HK-2 (cell line): Measurements from ENCODE around the gene TUBA3D.
"Not testable (repeated sequence)": the region's sequence is repeated elsewhere in the genome, so short reads cannot be mapped to it uniquely, and the experiment has no call there.

Source experiments
- DNase-seq: peaks from one replicate; pipeline ENCODE4 v3.0.0-alpha.2; 2018; ENCODE audit not compliant: unreplicated experiment

The TUBA3D gene

DNA sequence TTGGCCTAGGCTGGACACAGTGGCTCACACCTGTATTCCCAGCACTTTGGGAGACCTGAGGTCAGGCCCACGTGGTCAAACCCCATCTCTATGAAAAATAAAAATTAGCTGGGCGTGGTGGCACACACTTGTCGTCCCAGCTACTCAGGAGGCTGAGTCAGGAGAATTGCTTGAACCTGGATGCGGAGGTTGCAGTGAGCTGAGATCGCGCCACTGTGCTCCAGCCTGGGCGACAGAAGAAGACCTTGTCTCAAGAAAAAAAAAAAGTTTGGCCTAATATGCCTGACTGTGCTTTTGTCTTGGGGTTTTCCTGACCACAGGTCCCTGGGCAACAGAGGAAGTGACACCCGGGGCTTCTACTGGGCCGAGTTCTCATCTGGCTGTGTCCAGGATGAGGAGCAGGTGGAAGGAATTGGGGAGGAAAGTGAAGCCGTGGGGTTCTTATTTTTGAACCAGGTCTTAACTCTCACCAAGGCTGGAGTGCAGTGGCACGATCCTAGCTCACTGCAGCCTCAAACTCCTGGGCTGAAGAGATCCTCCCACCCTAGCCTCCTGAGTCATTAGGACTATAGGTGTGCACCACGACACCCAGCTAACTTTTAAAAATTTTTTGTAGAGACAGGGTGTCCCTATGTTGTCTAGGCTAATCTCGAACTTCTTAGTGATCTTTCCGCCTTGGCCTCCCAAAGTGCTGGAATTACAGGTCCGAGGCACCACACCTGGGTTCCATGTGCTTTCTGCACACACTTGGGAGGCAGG, 38.7 kb downstream of the TUBA3D start:
- not testable (repeated sequence) for DNase-seq

DNA sequence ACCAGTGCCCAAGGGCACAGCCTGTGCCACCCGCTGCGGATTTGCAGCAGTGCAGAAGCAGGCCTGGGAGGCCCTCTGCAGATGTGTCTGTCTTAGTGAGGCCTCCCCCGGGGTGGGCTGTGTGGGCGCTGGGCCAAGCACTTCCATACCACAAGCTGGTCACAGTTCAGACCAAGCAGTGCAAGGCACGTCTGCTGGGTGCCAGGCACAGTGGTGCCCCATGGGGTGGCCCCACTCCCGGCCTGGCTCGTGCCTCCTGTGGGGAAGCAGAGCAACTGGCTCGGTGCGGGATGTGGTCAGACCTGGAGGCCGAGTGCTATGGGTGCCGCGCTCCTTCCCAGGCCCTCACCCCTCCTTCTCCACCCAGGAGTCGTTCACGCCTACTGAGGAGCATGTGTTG, 39.3 kb downstream of the TUBA3D start:
- DNase-seq = not testable (repeated sequence)

DNA sequence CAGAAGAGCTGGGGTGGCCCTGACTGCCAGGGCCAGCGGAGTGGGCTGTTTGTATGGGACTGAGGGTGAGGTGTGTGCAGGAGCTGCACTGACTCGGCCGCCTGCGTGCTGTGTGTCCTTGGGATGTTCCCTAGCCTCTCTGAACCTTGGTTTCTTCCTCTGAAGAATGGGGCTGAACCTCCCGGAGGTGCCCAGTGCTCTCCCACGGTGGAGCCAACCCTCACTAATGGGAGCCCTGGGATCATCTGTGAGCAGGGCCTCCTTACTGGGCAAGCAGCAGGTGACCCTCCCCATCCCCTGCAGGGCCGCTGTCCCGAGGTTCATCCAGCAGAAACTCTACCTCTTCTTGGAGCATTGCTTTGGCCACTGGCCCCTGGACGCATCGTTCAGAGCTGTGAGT, 40.1 kb downstream of the TUBA3D start:
- no peak for DNase-seq

DNA sequence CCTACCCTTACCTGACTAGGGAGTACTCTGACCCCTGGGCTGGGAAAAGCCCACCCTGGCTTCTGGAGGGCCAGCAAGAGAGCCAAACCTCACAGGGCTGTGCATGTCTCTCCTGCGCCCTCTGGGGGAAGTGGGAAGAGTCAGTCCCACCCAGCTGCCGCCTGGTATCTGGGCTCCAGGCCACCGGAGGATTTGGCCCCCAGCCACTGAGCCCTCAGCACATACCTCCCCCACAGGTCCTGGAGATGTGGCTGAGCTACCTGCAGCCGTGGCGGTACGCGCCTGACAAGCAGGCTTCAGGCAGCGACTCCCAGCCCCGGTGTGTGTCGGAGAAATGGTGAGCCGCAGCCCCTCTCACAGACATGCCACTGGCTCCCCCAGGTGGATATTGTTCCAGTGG, 40.7 kb downstream of the TUBA3D start:
- peak; percentile 36 for DNase-seq

DNA sequence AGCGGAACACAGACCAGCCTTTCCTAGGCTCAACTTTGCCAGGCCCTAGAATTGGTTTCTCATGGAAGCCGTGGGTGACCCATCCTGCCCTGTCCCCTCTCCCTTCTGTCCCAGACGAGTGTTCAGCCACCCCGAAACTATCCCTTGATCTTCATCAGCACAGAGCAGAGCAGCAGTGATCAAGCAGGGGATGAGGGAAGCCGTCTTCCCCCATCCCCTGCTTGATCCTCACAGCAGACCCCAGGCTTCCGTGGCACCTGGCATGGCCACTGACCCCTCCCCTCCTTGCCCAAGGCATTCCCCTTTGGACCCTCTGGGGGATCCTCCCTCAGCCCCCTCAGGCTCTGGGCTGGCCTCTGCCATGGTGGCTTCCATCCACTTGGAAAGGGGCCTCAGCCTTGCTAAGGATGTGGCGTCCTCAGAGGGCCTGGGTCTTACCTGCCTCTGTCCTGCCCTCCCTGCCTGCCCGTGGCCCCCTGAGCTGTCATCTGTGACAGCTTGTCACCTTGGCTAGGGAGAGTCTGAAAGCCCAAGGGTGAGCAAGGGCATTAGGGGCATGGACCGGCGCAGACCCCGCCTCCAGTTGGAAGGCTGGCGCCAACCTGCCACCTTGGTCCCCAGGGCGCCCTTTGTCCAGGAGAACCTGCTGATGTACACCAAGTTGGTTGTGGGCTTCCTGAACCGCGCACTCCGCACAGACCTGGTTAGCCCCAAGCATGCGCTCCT, 41.4 kb downstream of the TUBA3D start:
- DNase-seq = no peak

DNA sequence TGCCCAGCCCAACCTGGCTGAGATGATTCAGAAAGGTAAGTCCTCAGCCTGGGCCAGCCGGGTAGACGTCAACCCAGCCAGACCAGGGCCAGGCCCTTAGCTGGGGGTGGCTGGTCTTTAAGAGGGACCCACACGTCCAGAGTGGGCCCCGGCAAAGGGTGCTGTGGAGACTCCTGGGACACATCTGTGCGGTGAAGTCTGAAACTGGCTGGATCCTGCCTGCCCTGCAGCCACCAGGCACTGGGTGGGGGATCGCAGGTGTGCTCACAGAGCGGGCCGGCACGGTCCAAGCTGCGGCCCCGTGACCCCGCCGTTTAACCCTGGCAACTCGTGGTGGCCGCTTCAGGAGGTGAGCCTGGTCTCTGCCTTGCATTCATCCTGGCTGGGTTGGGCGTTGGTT, 41.9 kb downstream of the TUBA3D start:
- not testable (repeated sequence) for DNase-seq

DNA sequence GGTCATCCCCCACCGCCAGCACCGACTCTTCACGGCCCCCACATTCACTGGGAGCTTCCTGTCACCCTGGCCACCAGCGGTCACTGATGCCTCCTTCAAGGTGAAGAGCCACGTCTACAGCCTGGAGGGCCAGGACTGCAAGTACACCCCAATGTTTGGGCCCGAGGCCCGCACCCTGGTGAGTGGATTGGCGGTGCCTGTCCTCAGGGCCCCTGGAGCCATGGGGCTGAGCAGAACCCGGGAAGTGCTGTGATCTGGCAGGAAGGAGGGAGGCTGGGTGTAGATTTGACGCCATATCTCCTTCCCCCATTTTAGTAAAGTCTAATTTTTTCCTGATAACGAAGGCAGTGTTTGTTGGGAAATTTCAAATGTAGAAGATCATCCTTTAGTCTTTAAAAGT, 42.6 kb downstream of the TUBA3D start:
- not testable (repeated sequence) for DNase-seq

DNA sequence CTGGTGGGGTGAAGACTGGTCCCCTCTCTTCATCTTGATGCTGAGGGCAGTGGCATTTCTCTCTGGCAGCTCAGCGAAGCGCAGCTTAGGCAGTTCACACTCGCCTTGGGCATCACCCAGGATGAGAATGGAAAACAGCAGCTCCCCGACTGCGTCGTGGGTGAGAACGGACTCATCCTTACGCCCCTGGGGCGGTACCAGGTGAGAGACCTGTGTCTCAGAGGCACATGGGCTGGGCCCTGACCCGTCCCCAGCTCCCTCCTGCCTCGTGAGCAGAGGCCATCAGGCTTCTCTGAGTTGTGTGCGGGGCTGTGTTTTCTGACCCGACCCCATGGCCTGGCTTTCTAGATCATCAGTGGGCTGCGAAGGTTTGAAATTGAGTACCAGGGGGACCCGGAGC, 43.5 kb downstream of the TUBA3D start:
- no peak for DNase-seq

DNA sequence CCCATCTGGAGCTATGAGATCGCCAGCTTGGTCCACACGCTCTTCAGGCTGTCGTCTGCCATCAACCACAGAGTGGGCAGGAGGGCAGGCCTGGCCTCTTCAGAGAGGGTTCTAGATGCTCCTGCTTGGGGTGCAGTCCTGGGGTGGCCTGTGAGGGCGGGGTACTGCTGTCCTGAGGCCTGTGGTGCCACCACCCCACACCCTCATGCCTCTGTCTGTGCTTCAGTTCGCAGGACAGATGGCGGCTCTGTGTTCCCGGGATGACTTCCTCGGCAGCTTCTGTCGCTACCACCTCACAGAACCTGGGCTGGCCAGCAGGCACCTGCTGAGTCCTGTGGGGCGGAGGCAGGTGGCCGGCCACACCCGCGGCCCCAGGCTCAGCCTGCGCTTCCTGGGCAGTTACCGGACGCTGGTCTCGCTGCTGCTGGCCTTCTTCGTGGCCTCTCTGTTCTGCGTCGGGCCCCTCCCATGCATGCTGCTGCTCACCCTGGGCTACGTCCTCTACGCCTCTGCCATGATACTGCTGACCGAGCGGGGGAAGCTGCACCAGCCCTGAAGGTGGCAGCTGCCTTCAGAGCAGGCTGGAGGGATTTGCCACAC, 44.1 kb downstream of the TUBA3D start:
- not testable (repeated sequence) for DNase-seq

DNA sequence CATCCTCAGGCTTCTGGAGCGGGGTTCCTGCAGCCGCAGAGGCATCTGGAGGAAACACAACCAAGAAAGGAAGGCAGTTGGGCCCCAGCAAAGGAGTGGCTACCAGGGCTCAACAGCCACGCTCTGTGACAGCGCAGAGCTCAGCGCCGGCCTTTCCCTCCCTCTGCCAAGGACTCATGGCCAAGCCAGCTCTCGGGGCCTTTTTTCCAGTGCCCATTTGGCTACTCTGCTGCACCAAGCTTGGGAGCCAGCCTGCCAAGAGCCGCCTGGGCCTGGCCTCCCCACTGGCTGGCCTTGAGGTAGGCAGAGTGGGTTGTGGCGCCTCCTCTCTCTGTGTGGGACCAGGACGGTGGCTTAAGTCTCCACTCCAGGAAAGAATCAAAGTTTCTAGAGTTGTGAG, 44.6 kb downstream of the TUBA3D start:
- DNase-seq = no peak

DNA sequence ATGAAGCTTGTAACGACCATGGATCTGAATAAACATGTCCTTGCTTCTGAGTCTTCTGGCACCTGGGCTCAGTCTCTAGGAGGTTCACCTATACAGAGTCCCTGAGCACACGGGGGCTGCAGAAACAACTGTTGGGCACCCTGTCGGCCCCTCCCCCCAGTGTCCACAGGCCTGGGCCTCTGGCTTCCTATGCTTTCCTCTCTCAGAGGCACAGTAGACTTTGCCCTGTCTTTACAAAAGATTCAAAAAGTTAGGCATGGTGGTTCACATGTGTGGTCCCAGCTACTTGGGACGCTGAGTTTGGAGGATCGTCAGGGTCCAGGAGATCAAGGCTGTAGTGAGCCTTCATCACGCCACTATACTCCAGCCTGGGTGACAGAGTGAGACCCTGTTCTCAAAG, 45.6 kb downstream of the TUBA3D start:
- DNase-seq = not testable (repeated sequence)

DNA sequence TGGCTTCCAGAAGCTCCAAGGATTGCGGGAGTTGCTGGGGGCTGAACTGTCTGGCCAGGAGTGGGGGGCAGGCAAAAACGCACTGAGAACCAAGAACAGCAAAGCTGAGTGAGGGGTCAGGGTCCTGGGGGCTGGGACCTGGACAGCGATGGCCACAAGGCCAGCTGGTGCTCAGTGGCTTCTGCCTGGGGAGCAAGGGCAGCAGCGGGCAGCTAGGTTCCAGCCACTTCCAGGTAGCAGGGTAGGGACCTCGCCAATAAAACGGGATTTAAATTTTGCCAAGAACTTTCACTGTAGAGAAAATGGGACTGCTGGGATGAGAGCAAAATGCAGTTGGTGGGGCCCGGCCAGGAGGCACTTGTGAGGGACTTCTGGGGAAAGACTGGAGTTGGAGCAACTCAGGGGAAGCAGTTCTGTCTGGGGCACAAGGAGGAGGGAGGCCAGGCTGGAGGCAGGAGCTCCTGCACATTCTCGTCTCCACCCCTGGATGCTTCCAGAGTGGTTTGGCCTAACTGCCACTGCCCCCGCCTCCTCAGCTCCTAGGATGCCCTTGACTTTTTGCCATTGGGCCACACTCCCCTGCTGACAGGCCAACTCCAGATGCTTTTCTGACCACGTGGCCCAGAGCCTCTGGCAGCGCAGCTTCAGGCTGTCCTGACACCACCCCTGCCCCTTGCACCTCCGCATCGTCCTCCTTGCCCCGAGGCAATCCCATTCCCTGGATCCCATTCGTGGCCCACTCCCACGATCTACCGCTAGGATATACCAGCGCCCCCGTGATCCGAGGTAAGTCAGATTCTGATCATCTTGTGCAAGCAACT, 46.3 kb downstream of the TUBA3D start:
- DNase-seq = no peak

DNA sequence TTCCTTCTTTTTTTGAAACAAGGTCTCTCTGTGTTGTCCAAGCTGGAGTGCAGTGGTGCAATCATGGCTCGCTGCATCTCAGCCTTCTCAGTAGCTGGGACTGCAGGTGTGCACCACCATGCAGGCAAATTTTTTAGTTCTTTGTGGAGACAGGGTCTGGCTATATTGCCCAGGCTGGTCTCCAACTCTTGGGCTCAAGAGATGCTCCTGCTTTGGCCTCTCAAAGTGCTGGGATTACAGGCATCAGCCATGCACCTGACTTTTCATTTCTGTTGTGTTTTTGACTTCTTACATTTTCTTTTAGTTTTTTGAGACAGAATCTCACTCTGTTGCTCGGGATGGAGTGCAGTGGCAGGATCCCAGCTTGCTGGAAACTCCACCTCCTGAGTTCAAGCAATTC, 49.3 kb downstream of the TUBA3D start:
- not testable (repeated sequence) for DNase-seq

DNA sequence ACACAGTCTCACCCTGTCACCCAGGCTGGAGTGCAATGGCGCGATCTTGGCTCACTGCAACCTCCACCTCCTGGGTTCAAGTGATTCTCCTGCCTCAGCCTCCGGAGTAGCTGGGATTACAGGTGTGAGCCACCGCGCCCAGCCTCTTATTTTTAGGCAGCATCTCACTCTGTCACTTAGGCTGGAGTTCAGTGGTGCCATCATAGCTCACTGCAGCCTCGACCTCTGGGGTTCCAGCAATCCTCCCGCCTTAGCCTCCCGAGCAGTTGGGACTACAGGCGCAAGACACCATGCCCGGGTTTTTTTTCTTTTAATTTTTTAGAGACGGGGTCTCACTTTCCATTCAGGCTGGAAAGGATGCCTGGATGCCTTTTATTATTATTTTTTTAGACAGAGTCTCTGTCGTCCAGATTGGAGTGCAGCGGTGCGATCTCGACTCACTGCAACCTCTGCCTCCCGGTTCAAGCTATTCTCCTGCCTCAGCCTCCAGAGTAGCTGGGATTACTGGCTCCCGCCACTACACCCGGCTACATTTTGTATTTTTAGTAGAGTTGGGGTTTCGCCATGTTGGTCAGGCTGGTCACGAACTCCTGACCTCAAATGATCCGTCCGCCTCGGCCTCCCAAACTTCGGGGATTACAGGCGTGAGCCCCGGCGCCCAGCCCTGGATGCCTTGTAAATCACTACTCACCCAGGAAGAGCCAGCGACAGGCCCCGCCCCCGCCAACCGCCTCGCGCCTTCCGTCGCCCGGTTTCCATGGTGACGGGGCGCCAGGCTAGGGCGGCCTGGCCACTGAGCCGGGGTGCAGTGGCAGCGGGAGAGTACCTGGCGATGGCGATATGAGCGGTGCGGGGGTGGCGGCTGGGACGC, 51.4 kb downstream of the TUBA3D start, which contains the start of gene CCDC74A:
CCDC74A (plus strand) TSS at position 758 of the 871 bp plus-strand sequence; CDS start at position 841, 83 bp downstream.
- peak; percentile 67 for DNase-seq

DNA sequence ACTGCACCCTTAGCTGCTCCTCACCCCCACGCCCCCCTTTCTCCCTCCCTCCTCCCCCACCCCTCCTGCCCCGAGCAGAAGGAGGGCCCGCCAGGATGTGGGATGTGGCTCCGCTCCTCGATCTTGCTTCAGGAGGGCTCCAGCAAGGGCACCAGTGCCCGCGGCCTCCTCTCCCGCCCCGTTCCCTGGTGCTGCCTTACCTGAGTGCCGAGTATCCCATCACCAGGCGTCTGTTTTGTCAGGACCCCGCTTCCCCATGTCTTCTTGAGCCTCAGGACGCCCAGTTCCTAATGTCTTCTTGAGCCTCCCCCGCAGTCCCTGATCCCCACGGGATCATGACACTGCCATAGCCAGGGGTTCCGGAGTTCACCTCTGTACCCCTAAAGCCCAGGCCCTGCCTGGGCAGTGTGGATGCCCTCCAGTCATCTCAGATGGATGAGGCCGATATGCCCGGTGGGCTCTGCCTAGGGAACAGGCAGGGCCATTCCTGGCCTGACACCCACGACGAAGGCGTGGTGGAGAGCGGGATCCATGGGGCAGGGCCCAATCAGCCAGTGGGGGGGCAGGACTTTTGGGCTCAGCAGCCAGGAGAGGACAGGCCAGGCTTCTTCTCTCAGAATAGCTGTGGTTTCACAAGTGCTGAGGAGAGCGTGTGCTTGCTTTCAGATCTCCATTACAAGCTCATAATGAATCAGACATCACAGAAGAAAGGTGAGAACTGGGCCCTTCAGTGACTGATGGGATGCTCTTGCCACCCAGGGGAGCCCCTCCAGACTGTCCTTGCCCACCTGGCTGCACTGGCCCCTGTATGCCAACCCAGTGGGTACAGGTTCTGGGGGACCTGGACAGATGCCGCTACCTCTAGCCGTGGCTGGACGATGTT, 53.3 kb downstream of the TUBA3D start:
- not testable (repeated sequence) for DNase-seq

DNA sequence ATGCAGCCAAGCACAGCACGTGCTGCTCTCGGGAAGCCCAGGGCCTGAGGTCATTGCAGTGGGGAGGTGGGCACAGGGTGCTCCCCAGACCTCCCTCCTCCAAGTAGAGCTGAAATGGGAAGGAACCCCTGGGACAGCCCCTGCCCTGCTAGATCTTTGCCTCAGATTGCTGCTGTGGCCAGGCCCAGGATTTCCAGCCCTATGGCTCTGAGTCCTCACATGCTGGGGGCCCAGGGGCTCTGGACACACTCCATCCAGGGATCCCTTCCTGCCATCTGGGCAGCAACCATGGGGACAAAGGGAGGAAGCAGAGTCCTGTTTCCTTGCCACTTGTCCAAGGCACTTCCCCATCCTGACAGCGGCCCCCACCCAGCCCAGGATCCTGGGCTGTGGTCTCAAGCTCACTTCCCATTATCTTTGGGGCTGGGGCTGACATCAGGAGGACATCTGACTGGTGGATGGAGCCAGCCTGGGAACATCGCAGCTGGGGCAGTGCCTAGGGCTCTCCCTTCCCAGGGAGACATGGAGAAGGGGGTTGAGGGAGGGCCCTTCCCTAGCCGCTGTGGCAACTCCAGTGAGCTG, 54.0 kb downstream of the TUBA3D start:
- not testable (repeated sequence) for DNase-seq

DNA sequence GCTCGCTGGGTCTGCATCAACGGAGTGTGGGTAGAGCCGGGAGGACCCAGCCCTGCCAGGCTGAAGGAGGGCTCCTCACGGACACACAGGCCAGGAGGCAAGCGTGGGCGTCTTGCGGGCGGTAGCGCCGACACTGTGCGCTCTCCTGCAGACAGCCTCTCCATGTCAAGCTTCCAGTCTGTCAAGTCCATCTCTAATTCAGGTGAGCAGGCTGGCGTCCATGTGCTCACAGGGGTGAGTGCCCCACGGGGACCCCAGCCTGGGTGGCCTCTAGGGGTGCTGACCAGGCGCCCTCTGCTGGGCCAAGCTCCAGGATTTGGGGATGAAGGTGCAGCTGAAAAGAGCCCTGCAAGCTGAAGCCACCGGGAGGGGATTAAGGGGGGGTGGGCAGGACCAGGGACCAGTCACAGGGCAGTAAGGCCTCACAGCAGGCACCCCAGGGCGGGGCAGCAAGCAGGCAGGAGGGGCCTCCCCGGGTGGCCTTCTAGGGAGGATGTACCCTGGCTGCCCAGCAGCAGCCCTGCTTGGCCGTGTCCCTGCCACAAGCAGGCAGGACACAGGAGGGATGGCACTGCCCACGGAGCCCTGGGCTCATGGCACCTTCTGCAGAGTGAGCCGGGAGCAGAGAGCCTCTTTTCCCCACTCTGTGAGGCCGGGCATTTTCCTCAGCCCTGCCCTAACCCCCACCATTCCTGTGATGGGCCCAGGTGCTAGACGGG, 54.9 kb downstream of the TUBA3D start:
- DNase-seq = not testable (repeated sequence)

DNA sequence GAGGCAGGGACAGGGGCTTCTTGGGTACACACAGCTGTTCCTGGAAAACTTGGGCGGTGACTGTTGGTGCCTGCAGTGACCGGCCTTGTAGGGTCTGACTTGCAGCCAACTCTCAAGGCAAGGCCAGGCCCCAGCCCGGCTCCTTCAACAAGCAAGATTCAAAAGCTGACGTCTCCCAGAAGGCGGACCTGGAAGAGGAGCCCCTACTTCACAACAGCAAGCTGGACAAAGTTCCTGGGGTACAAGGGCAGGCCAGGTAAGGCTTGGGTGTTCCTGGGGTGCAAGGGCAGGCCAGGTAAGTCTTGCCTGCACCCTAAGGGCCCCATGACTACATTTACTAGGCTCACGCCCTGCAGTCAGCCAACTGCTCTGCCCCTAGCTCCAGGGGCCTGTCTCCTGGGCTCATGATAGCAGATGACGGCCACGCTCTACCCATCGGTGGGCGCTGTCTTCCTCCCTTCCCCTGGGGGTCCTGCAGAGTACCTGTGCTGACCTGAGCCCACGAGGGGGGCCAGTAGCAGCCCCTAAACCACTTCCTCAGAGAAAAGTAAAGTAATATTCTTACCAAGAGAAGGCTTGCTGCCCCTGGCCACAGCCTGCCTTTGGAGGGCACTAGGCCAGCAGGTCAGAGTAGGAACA, 55.7 kb downstream of the TUBA3D start:
- not testable (repeated sequence) for DNase-seq
